NCI-H2227 (cell line): ENCODE measurements around the gene GIN1.
"Not testable (repeated sequence)": the region's sequence is repeated elsewhere in the genome, so short reads cannot be mapped to it uniquely, and the experiment has no call there.

ENCODE experiments used
- DNase-seq: peaks from one replicate; lab custom pipeline; 2025; ENCODE audit not compliant: unreplicated experiment; lab: John Stamatoyannopoulos, UW

Gene GIN1

GRCh38 chr5:103111468-103111867, 8.5 kb downstream of the GIN1 start:
- no peak for DNase-seq

DNA sequence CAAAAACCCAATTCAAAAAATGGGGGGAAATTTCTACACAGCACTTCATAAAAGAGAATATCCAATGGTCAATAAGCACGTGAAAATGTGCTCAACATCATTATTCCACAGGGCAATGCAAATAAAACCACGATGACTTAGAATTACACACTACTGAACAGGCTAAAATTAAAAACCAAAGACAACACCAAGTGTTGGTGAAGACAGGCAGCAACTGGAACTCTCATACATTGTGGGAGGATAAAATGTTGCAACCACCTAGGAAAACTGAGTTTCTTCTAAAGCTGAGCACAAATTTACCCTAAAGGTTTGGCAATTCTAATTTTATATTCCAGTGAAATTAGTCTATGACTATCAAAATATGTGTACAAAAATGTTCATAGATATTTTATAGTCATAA, 9.5 kb downstream of the GIN1 start:
- DNase-seq: no peak

DNA sequence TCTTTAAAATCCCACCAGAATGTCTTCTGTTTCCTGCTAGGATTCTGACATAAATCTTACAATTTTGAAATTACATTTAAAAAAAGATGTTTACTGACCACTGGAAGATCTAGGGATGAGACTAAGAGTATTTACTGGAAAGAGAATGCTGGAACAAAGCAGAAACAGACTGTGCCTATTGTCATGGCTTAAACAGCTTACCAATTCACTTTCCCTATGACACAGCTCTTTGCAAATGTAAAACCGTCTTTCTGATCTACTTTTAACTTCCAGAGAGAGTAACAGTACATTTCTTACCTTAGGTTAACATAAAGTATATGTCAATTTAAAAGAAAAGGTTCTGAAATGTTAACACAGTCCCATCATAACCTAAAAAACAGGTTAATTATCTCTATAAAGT, 10.7 kb downstream of the GIN1 start:
- no peak for DNase-seq

GRCh38 chr5:103108086-103108485, 11.9 kb downstream of the GIN1 start:
- no peak for DNase-seq

GRCh38 chr5:103102234-103102633, 17.7 kb downstream of the GIN1 start:
- no peak for DNase-seq

DNA sequence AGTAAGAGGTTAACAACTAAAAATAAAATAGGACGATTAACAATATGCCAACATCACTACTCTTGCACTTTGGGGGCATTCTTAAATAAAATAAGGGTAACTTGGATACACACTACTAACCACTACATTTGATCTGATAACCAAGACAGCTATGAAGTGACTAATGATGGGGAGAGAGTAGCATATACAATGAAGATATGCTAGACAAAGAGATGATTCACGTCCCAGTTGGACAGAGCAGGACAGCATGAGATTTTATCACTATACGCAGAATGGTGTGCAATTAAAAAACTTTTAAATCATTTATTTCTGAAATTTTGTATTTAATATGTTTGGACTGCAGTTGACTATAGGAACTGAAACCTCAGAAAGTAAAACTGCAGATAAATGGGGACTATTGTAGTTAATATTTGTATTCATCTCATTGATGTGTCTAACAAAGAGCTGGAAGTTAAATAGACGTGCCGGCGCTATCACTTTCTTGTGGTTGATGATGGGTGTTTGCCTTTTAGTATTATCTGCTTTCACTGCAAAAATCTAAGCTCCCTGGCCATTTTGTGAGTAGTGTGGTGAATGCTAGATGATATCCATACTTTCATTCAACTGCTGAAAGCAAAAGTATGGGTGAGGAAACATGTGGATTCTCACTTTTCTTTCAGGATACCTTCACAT, 18.7 kb downstream of the GIN1 start:
- no peak for DNase-seq

- DNase-seq: no peak
Observed at GRCh38 chr5:103098993-103099392, 20.9 kb downstream of the GIN1 start.

- DNase-seq: no peak
Observed at GRCh38 chr5:103094737-103095136, 25.2 kb downstream of the GIN1 start.

- no peak for DNase-seq
Observed at GRCh38 chr5:103093727-103094126, 26.2 kb downstream of the GIN1 start.

DNA sequence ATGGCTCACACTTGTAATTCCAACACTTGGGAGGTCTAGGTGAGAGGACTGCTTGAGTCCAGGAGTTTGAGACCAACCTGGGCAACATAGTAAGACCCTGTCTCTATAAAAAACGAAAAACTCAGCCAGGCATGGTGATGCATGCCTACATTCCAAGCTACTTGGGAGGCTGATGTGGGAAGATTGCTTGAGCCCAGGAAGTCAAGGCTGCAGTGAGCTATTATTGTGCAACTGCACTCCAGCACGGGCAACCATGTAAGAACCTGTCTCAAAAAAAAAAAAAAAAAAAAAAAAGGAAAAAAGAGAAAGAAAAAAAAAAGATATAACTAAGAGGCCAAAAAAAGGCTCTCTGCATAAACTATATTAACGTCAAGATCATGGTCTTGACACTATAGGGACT, 27.3 kb downstream of the GIN1 start:
- DNase-seq: no peak

- no peak for DNase-seq
Observed at GRCh38 chr5:103090791-103091190, 29.1 kb downstream of the GIN1 start.

GRCh38 chr5:103089272-103089671, 30.7 kb downstream of the GIN1 start:
- no peak for DNase-seq

- DNase-seq: no peak
Observed at GRCh38 chr5:103086547-103086946, 33.4 kb downstream of the GIN1 start.

DNA sequence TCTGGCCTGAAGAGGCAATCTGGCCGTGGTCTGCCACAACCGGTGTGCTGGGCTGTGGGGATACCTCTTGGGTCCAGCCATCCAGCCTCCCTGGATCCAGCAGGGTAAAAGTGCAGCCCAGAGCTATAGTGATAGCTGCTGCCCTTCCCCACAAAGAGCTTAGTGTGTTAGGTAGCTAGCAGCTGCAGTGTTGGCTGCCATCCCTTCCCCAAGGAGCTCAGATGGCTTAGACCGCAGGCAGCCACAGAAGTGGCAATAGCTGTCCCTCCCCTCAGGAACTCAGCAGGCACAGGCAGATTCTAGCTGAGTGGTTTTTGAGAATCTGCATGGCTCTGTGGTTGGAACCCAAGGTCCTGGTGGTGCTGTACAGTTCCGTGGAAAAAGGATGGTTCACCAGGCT, 40.1 kb downstream of the GIN1 start:
- no peak for DNase-seq

GRCh38 chr5:103075442-103075841, 44.5 kb downstream of the GIN1 start:
- no peak for DNase-seq

DNA sequence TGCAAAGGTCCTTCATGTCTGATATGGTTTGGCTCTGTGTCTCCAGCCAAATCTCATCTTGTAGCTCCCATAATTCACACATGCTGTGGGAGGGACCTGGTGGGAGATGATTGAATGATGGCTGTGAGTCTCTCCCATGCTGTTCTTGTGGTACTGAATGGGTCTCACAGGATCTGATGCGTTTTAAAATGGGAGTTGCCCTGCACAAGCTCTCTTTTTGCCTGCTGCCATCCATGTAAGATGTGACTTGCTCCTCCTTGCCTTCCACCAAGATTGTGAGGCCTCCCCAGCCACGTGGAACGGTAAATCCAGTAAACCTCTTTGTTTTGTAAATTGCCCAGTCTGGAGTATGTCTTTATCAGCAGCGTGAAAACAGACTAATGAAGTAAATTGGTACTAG, 46.4 kb downstream of the GIN1 start:
- DNase-seq: not testable (repeated sequence)

DNA sequence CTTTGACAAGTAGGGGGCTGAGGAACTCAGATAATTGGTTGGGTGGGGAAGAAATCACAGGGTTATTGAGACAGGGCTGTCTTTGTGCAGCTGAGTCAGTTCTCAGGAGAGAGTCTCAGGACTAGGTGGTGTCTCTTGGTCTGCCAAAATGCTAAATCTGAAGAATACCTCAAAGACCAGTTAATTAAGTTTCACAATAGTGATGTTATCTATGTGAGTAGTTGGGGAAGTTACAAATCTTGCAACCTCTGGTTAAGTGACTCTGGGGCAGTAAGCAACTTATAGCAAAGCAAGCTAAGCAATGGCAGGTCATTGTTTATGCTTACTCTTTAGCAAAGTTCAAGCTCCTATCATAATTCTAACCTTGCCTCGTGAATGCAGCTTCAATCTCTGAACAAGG, 53.6 kb downstream of the GIN1 start:
- no peak for DNase-seq

DNA sequence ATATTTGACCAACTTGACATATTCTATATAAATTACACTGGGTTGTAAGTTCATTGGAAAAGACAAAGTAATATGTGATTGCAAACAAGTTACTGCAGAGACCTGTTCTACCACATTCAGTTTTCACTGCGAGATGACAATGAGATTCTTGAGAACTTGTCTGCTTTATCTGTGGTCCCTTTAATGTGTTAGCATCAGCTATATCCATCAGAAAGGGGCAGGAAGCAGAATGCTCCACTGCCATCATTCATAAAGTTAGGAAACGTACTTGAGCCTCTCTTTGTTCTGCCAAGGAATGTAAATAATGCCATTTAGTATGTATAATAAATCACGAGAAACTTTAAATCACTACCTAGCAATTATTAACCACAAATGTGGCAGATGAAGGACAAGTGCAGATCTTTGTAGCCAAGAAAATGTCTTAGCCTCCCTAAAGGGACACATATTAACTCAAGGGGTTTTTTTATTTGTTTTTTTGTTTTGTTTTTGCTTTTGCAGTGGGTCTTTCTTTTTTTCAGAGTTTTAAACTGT, 59.4 kb downstream of the GIN1 start:
- no peak for DNase-seq

- DNase-seq: no peak
Observed at GRCh38 chr5:103059525-103059924, 60.4 kb downstream of the GIN1 start.

DNA sequence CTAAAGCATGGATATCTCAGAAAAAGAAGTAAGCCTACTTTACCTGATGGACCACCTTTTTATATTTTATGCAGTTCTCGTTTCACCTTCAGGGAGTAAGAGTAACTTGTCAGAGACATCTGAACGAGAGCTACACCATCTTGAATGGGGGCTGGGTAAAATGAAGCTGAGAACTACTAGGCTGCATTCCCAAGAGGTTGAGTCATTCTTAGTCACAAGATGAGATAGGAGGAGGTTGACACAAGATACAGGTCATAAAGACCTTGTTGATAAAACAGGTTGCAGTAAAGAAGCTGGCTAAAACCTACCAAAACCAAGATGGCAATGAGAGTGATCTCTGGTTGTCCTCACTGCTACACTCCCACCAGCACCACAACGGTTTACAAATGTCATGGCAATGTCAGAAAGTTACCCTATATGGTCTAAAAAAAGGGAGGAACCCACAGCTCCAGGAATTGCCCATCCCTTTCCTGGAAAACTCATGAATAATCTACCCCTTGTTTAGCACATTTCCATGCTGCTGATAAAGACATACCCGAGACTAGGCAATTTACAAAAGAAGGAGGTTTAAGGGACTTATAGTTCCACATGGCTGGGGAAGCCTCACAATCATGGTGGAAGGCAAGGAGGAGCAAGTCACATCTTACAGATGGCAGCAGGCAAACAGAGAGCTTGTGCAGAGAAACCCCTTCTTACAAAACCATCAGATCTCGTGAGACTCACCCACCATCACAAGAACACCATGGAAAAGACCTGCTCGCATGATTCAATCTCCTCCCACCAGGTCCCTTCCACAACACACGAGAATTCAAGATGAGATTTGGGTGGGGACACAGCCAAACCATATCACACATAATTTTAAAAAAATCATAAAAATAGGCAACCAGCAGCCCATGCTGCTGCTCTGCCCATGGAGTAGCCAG, 62.5 kb downstream of the GIN1 start:
- DNase-seq: no peak

DNA sequence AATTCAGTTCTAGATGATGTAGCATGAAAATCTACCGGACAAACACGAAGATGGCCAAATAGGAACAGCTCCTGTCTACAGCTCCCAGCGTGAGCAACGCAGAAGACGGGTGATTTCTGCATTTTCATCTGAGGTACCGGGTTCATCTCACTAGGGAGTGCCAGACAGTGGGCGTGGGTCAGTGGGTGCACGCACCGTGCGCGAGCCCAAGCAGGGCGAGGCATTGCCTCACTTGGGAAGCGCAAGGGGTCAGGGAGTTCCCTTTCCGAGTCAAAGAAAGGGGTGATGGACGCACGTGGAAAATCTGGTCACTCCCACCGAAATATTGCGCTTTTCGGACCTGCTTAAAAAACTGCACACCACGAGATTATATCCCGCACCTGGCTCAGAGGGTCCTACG, 73.2 kb downstream of the GIN1 start:
- DNase-seq: not testable (repeated sequence)

GRCh38 chr5:103041071-103041676, 78.8 kb downstream of the GIN1 start:
- DNase-seq: peak; percentile 57
